RWPE2 (cell line): ENCODE data around the gene OSBPL6.

ENCODE experiments used
- ATAC-seq: fragments of 200-7000 bp; cut with Tn5 transposase; 3 replicates; pipeline ENCODE4 v1.9.1; 2021; ENCODE audit warnings: low read depth
- DNase-seq: peaks from one replicate; pipeline ENCODE4 v3.0.0-alpha.2; 2020; ENCODE audit warnings: low spot score
- H3K27ac ChIP-seq: fragments of 450-650 bp; 2 replicates; pipeline ENCODE4 v1.5.1; 2017; ENCODE audit warnings: mild to moderate bottlenecking; ENCODE audit not compliant: poor library complexity, severe bottlenecking
- H3K27me3 ChIP-seq: fragments of 250-450 bp; sonication (Bioruptor Pico); 2 replicates; pipeline ENCODE4 v1.5.1; 2021; ENCODE audit warnings: mild to moderate bottlenecking, moderate library complexity; ENCODE audit not compliant: insufficient read depth, poor library complexity, severe bottlenecking
- H3K36me3 ChIP-seq: fragments of 250-450 bp; sonication (Bioruptor Pico); 2 replicates; pipeline ENCODE4 v1.5.1; 2020; ENCODE audit warnings: low read depth, mild to moderate bottlenecking, moderate library complexity
- H3K4me1 ChIP-seq: fragments of 250-450 bp; sonication (Bioruptor Pico); 2 replicates; pipeline ENCODE4 v1.5.1; 2021; ENCODE audit warnings: mild to moderate bottlenecking, moderate library complexity; ENCODE audit not compliant: insufficient read depth, poor library complexity, severe bottlenecking
- H3K4me3 ChIP-seq: fragments of 250-450 bp; sonication (Bioruptor Pico); 2 replicates; pipeline ENCODE4 v1.5.1; 2021; ENCODE audit warnings: mild to moderate bottlenecking, moderate library complexity; ENCODE audit not compliant: severe bottlenecking
- H3K9me3 ChIP-seq: fragments of 250-450 bp; sonication (Bioruptor Pico); 2 replicates; pipeline ENCODE4 v1.5.1; 2021; ENCODE audit warnings: mild to moderate bottlenecking, moderate library complexity; ENCODE audit not compliant: severe bottlenecking
- TF ChIP-seq, protein P1 (sequence below): fragments of 450-650 bp; IDR thresholded peaks from one replicate; pipeline ENCODE4 v1.5.1; 2017; ENCODE audit warnings: mild to moderate bottlenecking, moderate library complexity; ENCODE audit not compliant: poor library complexity, severe bottlenecking

OSBPL6 gene

DNA sequence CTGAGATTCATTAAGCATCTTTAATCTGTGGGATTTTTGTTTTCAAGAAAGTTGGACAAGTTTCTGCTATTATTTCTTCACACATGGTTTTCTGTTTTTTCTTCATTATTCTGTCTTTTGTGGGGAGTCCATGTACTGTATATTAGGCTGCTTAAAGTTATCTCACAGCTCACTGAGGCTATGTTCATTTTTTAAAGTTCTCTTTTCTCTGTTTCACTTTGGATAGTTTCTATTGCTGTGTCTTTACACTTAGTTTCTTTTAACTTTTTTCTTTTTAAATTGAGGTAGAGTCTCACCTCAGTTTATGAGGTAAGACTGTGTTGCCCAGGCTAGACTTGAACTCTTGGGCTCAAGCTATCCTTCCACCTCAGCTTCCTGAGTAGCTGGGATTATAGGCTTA is 8.6 kb downstream of the OSBPL6 start:
- TF ChIP-seq, protein P1, sequence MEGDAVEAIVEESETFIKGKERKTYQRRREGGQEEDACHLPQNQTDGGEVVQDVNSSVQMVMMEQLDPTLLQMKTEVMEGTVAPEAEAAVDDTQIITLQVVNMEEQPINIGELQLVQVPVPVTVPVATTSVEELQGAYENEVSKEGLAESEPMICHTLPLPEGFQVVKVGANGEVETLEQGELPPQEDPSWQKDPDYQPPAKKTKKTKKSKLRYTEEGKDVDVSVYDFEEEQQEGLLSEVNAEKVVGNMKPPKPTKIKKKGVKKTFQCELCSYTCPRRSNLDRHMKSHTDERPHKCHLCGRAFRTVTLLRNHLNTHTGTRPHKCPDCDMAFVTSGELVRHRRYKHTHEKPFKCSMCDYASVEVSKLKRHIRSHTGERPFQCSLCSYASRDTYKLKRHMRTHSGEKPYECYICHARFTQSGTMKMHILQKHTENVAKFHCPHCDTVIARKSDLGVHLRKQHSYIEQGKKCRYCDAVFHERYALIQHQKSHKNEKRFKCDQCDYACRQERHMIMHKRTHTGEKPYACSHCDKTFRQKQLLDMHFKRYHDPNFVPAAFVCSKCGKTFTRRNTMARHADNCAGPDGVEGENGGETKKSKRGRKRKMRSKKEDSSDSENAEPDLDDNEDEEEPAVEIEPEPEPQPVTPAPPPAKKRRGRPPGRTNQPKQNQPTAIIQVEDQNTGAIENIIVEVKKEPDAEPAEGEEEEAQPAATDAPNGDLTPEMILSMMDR = no peak
- Histone ChIP-seq H3K9me3 (no peaks in the 10 kb centered on the region), H3K4me3 (no peak overlapping the region), H3K36me3 (no peaks in the 10 kb centered on the region), H3K4me1 (no peaks in the 10 kb centered on the region), H3K27me3 (no peaks in the 10 kb centered on the region), H3K27ac (no peak overlapping the region)
- ATAC-seq (no peak), DNase-seq (no peak)

DNA sequence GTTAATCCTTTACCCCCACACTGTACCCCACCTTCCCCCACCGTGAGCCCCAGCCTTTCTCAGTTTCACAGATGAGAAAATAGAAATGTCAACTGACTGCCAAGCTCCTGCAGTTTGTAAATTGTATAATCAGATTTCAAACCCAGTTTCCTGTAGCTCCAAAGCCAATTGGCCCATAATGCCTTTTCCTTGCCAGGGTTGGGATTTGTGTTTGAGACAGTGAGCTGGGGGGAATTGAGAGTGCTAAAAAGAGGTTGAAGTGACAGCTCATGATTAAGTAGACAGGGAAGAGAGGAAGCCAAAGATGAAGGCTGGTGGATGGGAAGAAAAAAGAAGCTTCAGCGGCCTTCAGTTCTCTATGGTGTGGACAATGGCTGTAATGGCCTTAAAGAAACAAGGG is 10.7 kb downstream of the OSBPL6 start:
- Histone ChIP-seq H3K27me3 (no peaks in the 10 kb centered on the region), H3K4me1 (no peaks in the 10 kb centered on the region), H3K27ac (no peak overlapping the region), H3K9me3 (no peaks in the 10 kb centered on the region), H3K36me3 (no peaks in the 10 kb centered on the region), H3K4me3 (no peak overlapping the region)
- TF ChIP-seq, protein P1 = no peak
- DNase-seq = no peak
- no peak for ATAC-seq

DNA sequence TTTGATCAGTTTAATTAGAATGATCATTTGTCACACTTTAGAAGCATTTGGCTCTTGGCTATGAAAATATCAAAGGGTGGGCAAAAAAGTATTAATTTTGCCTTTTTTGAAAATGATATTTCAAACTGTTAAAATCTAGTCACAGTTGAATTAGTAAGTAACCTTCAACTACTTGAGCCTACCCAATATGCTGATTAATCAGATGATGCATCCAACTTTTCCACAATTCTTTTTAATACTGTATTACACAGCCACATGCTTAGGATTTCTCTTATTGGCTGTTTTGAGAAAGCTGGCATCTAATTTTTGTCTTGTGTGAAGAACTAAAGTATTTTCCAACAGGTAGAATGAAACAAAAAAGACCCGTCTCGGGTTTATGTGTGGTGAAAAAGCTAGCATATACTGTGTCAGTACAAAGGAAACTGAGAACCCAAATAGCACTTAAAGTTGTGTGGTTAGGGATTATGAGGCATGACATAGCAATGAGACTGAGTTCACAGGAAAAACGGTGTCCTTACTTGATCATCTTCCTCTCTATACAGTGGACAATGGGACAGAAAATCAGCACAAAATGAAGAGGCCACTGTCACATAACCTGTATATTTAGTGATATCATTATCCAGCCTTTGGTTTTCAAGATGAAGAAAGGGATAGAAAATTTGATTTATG is 11.7 kb downstream of the OSBPL6 start:
- Histone ChIP-seq H3K27me3 (no peaks in the 10 kb centered on the region), H3K4me1 (no peaks in the 10 kb centered on the region), H3K9me3 (no peaks in the 10 kb centered on the region), H3K4me3 (no peak overlapping the region), H3K27ac (no peak overlapping the region), H3K36me3 (no peaks in the 10 kb centered on the region)
- ATAC-seq = peak; percentile 89
- no peak for DNase-seq
- TF ChIP-seq, protein P1 = no peak

DNA sequence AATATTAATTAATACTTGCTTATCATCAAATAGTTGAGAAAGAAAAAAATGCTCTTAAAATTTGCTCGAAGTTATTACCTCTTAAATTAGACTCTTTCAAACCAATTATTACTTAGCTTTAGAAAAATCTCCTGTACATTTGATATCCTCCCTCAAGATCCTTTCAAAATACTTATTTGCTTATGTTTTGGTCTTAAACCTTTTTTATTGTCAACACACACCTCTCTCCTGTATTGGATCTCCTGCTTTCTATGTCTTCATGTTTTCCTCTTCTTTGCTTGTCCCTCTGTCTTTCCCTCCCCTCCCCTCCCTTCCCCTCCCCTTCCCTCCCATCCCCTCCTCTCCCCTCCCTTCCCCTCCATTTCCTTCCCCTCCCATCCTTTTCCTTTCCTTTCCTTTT is 14.0 kb downstream of the OSBPL6 start:
- H3K4me3 ChIP-seq = no peak overlapping the region
- no peak overlapping the region for H3K27ac ChIP-seq
- H3K36me3 ChIP-seq = no peaks in the 10 kb centered on the region
- no peaks in the 10 kb centered on the region for H3K27me3 ChIP-seq
- H3K9me3 ChIP-seq = no peaks in the 10 kb centered on the region
- TF ChIP-seq, protein P1 = no peak
- DNase-seq = no peak
- no peaks in the 10 kb centered on the region for H3K4me1 ChIP-seq
- no peak for ATAC-seq

DNA sequence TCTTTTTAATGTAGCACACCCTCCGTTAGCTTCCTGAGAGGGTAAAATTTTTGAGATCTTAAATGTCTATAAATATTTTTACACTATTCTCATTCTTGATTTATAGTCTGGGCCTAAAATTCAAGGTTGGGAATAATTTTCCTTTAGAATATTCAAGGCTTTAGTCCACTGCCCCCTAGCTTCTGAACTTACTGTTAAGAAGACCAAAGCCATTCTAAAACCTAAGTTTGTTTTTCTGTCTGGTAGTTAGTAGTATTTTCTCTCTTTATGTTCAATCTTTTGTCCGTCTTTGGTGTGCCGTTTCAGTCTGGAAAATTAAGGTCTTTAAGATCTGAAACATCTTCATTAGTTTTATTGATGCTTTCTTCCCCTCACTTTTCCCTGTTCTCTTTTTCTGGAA is 14.5 kb downstream of the OSBPL6 start:
- H3K9me3 ChIP-seq = no peaks in the 10 kb centered on the region
- no peaks in the 10 kb centered on the region for H3K27me3 ChIP-seq
- no peaks in the 10 kb centered on the region for H3K4me1 ChIP-seq
- no peak overlapping the region for H3K4me3 ChIP-seq
- no peak for ATAC-seq
- H3K36me3 ChIP-seq = no peaks in the 10 kb centered on the region
- TF ChIP-seq, protein P1 = peak; percentile 31
- DNase-seq = no peak
- H3K27ac ChIP-seq = no peak overlapping the region
